GM23338 (cell line): ENCODE measurements around the gene NT5C3B. TPM values are rescaled to one million over a fixed set of nuclear protein-coding genes. Genes with fewer than 3 reads are reported as not detected.

Experiments used
- ATAC-seq: fragments of 200-7000 bp; cut with Tn5 transposase; 3 replicates; pipeline ENCODE4 v1.9.1; 2020
- DNase-seq: peaks from one replicate; pipeline ENCODE4 v3.0.0-alpha.2; 2015; ENCODE audit warnings: low spot score
- H2AFZ ChIP-seq: fragments of 200-600 bp; sonication (generic); 2 replicates; pipeline ENCODE4 v1.8.0; 2016; ENCODE audit warnings: antibody characterized with exemption, mild to moderate bottlenecking, moderate library complexity
- H3F3A ChIP-seq: fragments of 200-600 bp; sonication (generic); replicated peaks from 2 replicates; pipeline ENCODE4 v1.8.0; 2017; ENCODE audit warnings: antibody characterized with exemption, mixed run types, low read depth
- H3K27ac ChIP-seq: fragments of 200-600 bp; sonication (generic); 2 replicates; pipeline ENCODE4 v1.6.1; 2016; ENCODE audit warnings: low read depth
- H3K27me3 ChIP-seq: fragments of 200-600 bp; sonication (generic); 2 replicates; pipeline ENCODE4 v1.8.0; 2016; ENCODE audit warnings: mild to moderate bottlenecking, mixed run types, moderate library complexity; ENCODE audit not compliant: insufficient read depth
- H3K36me3 ChIP-seq: fragments of 200-600 bp; sonication (generic); 2 replicates; pipeline ENCODE4 v1.8.0; 2016; ENCODE audit warnings: mild to moderate bottlenecking; ENCODE audit not compliant: insufficient read depth
- H3K4me1 ChIP-seq: fragments of 200-600 bp; sonication (generic); 2 replicates; pipeline ENCODE4 v1.8.0; 2016; ENCODE audit warnings: mild to moderate bottlenecking, moderate library complexity; ENCODE audit not compliant: insufficient read depth
- H3K4me2 ChIP-seq: fragments of 200-600 bp; sonication (generic); 2 replicates; pipeline ENCODE4 v1.7.1; 2017; ENCODE audit warnings: mixed run types
- H3K4me3 ChIP-seq: fragments of 200-600 bp; sonication (generic); 2 replicates; pipeline ENCODE4 v1.6.1; 2016; ENCODE audit warnings: mixed run types
- H3K79me2 ChIP-seq: fragments of 200-600 bp; sonication (generic); replicated peaks from 2 replicates; pipeline ENCODE4 v1.8.0; 2017; ENCODE audit warnings: mild to moderate bottlenecking; ENCODE audit not compliant: insufficient read depth
- H3K9me2 ChIP-seq: fragments of 200-600 bp; sonication (generic); 2 replicates; pipeline ENCODE4 v1.8.0; 2017; ENCODE audit not compliant: insufficient read depth
- H4K20me1 ChIP-seq: fragments of 200-600 bp; sonication (generic); replicated peaks from 2 replicates; pipeline ENCODE4 v1.8.0; 2017; ENCODE audit warnings: mild to moderate bottlenecking; ENCODE audit not compliant: insufficient read depth
- H3K27ac Mint-ChIP-seq: 2 replicates; pipeline ENCODE4 v1.8.0; 2020; ENCODE audit warnings: inconsistent platforms, mild to moderate bottlenecking, moderate library complexity, mixed read lengths
- H3K27me3 Mint-ChIP-seq: 3 replicates; pipeline ENCODE4 v1.8.0; 2022; ENCODE audit warnings: low read depth, mild to moderate bottlenecking, moderate library complexity, mixed read lengths, inconsistent platforms; ENCODE audit not compliant: insufficient read depth, poor library complexity
- H3K36me3 Mint-ChIP-seq: 3 replicates; pipeline ENCODE4 v1.8.0; 2021; ENCODE audit warnings: low read depth, mild to moderate bottlenecking, inconsistent platforms, moderate library complexity, mixed read lengths
- H3K4me1 Mint-ChIP-seq: 3 replicates; pipeline ENCODE4 v1.8.0; 2020; ENCODE audit warnings: mild to moderate bottlenecking, inconsistent platforms, mixed read lengths
- H3K4me3 Mint-ChIP-seq: 3 replicates; pipeline ENCODE4 v1.8.0; 2021; ENCODE audit warnings: moderate library complexity, mild to moderate bottlenecking, inconsistent platforms, mixed read lengths
- H3K9me3 Mint-ChIP-seq: 3 replicates; pipeline ENCODE4 v1.8.0; 2020; ENCODE audit warnings: moderate library complexity, mild to moderate bottlenecking, inconsistent platforms, mixed read lengths
- CREB1 ChIP-seq: fragments of 250-450 bp; sonication (Bioruptor Pico); IDR thresholded peaks from 2 replicates; pipeline ENCODE4 v1.5.0; 2020; ENCODE audit warnings: low read depth, mild to moderate bottlenecking, moderate library complexity
- EZH2 ChIP-seq: fragments of 200-600 bp; sonication (generic); IDR thresholded peaks from one replicate; pipeline ENCODE4 v1.8.0; 2017; ENCODE audit warnings: antibody characterized with exemption, mild to moderate bottlenecking, low read depth; ENCODE audit not compliant: unreplicated experiment
- EZH2phosphoT487 ChIP-seq: fragments of 200-600 bp; sonication (generic); IDR thresholded peaks from one replicate; pipeline ENCODE4 v1.8.1; 2018; ENCODE audit warnings: antibody characterized with exemption; ENCODE audit not compliant: unreplicated experiment
- JUNB ChIP-seq: IDR thresholded peaks from one replicate; pipeline ENCODE4 v1.6.1; 2016; ENCODE audit warnings: antibody characterized with exemption; ENCODE audit not compliant: unreplicated experiment
- NANOG ChIP-seq: IDR thresholded peaks from 2 replicates; pipeline ENCODE4 v1.6.1; 2016; ENCODE audit warnings: antibody characterized with exemption, borderline replicate concordance
- POLR2AphosphoS5 ChIP-seq: IDR thresholded peaks from 2 replicates; pipeline ENCODE4 v1.6.1; 2016; ENCODE audit warnings: antibody characterized with exemption, low read depth
- STAT1 ChIP-seq: IDR thresholded peaks from one replicate; pipeline ENCODE4 v1.6.1; 2016; ENCODE audit warnings: antibody characterized with exemption; ENCODE audit not compliant: unreplicated experiment
- ZNF114 ChIP-seq: fragments of 250-450 bp; sonication (Bioruptor Pico); IDR thresholded peaks from 2 replicates; pipeline ENCODE4 v1.5.0; 2020; ENCODE audit warnings: mild to moderate bottlenecking, moderate library complexity
- ZNF331 ChIP-seq: fragments of 250-450 bp; sonication (Bioruptor Pico); IDR thresholded peaks from 2 replicates; pipeline ENCODE4 v1.5.0; 2020; ENCODE audit warnings: low read depth, mild to moderate bottlenecking, moderate library complexity
- polyA plus RNA-seq: library from polyadenylated mRNA; unstranded; fragments of >200 nt; fragmentation: Nextera tagmentation; extraction: Ambion mirVana; gene quantifications from 2 replicates; pipeline ENCODE4 v1.2.1, GENCODE V29; 2016
- total RNA-seq: library from RNA; depleted of rRNA; stranded (reverse); fragments of >200 nt; shearing (Covaris generic); gene quantifications from 2 replicates; pipeline ENCODE4 v1.2.3, GENCODE V29; 2014
- TF ChIP-seq, protein P1 (sequence below), 2 experiments: fragments of 200-600 bp in 1 of 2; sonication (generic) in 1 of 2; conservative IDR thresholded peaks; 2 replicates each; pipeline versions ENCODE4 v1.5.1 to v1.6.1; 2016 to 2017; ENCODE audit warnings: antibody characterized with exemption in 2 of 2, low read depth in 2 of 2, mild to moderate bottlenecking in 2 of 2, moderate library complexity in 1 of 2
- TF ChIP-seq, protein P2 (sequence below): IDR thresholded peaks from 2 replicates; pipeline ENCODE4 v1.6.1; 2016; ENCODE audit warnings: antibody characterized with exemption
- TF ChIP-seq, protein P3 (sequence below): IDR thresholded peaks from one replicate; pipeline ENCODE4 v1.6.1; 2018; ENCODE audit warnings: antibody characterized with exemption; ENCODE audit not compliant: unreplicated experiment
- TF ChIP-seq, protein P4 (sequence below): fragments of 250-450 bp; sonication (Bioruptor Pico); IDR thresholded peaks from 2 replicates; pipeline ENCODE4 v1.5.0; 2020; ENCODE audit warnings: mild to moderate bottlenecking, moderate library complexity

NT5C3B gene
- total and polyA plus RNA-seq, 2 experiments from 2014 or later: 58.2 to 78.3 TPM

DNA sequence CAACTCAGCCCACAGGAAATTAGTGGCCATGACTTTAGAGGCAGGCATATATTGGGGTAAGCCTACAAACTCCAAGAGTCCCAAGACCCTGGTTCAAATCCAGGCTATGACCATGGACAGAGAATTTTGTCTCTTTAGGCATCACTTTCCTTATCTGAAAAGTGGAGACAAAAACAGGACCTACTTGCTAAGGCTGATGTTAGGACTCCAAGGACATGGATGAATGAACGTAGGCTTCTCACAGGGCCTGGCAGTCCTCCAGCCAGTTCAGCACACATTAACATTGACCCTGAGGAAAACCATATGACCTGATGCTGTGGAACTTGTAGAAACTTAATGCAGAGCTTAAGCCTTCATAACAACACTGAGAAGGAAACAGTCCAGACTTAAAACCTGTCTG lies 21.8 kb downstream of the NT5C3B start:
- Histone ChIP-seq H3K4me1 (peaks cover 36% of the 10 kb centered on the region), H3F3A (peaks cover 17% of the 10 kb centered on the region), H3K9me2 (no peaks in the 10 kb centered on the region), H3K79me2 (peaks cover 46% of the 10 kb centered on the region), H3K4me2 (peak overlapping the region; percentile 98), H3K27me3 (peaks cover 9% of the 10 kb centered on the region), H3K36me3 (peaks cover 4% of the 10 kb centered on the region; the same call in 1 of the 2 replicates), H3K4me3 (peak overlapping the region; percentile 98), H2AFZ (no peak overlapping the region), H4K20me1 (no peaks in the 10 kb centered on the region), H3K27ac (no peak overlapping the region; the same call in 1 of the 2 replicates)
- Mint-ChIP-seq H3K27me3 (peaks cover 22% of the 10 kb centered on the region), H3K9me3 (peaks cover 9% of the 10 kb centered on the region; the same call in 2 of the 3 replicates), H3K4me1 (peaks cover 27% of the 10 kb centered on the region), H3K4me3 (peak overlapping the region; percentile 93), H3K27ac (no peak overlapping the region), H3K36me3 (peaks cover 40% of the 10 kb centered on the region)
- TF ChIP-seq ZNF331 (CRISPR knock-in tag) (no peak), STAT1 (no peak), ZNF114 (CRISPR knock-in tag) (no peak), CREB1 (CRISPR knock-in tag) (no peak), EZH2 (no peak), POLR2AphosphoS5 (no peak), JUNB (no peak), NANOG (no peak), EZH2phosphoT487 (no peak)
- TF ChIP-seq, protein P1, sequence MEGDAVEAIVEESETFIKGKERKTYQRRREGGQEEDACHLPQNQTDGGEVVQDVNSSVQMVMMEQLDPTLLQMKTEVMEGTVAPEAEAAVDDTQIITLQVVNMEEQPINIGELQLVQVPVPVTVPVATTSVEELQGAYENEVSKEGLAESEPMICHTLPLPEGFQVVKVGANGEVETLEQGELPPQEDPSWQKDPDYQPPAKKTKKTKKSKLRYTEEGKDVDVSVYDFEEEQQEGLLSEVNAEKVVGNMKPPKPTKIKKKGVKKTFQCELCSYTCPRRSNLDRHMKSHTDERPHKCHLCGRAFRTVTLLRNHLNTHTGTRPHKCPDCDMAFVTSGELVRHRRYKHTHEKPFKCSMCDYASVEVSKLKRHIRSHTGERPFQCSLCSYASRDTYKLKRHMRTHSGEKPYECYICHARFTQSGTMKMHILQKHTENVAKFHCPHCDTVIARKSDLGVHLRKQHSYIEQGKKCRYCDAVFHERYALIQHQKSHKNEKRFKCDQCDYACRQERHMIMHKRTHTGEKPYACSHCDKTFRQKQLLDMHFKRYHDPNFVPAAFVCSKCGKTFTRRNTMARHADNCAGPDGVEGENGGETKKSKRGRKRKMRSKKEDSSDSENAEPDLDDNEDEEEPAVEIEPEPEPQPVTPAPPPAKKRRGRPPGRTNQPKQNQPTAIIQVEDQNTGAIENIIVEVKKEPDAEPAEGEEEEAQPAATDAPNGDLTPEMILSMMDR (conservative IDR thresholded peaks at IDR 0.05; ENCODE audit: low read depth in 2 of 2): no peak
- TF ChIP-seq, protein P2, sequence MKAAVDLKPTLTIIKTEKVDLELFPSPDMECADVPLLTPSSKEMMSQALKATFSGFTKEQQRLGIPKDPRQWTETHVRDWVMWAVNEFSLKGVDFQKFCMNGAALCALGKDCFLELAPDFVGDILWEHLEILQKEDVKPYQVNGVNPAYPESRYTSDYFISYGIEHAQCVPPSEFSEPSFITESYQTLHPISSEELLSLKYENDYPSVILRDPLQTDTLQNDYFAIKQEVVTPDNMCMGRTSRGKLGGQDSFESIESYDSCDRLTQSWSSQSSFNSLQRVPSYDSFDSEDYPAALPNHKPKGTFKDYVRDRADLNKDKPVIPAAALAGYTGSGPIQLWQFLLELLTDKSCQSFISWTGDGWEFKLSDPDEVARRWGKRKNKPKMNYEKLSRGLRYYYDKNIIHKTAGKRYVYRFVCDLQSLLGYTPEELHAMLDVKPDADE: no peak
- TF ChIP-seq, protein P3, sequence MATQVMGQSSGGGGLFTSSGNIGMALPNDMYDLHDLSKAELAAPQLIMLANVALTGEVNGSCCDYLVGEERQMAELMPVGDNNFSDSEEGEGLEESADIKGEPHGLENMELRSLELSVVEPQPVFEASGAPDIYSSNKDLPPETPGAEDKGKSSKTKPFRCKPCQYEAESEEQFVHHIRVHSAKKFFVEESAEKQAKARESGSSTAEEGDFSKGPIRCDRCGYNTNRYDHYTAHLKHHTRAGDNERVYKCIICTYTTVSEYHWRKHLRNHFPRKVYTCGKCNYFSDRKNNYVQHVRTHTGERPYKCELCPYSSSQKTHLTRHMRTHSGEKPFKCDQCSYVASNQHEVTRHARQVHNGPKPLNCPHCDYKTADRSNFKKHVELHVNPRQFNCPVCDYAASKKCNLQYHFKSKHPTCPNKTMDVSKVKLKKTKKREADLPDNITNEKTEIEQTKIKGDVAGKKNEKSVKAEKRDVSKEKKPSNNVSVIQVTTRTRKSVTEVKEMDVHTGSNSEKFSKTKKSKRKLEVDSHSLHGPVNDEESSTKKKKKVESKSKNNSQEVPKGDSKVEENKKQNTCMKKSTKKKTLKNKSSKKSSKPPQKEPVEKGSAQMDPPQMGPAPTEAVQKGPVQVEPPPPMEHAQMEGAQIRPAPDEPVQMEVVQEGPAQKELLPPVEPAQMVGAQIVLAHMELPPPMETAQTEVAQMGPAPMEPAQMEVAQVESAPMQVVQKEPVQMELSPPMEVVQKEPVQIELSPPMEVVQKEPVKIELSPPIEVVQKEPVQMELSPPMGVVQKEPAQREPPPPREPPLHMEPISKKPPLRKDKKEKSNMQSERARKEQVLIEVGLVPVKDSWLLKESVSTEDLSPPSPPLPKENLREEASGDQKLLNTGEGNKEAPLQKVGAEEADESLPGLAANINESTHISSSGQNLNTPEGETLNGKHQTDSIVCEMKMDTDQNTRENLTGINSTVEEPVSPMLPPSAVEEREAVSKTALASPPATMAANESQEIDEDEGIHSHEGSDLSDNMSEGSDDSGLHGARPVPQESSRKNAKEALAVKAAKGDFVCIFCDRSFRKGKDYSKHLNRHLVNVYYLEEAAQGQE: no peak
- TF ChIP-seq, protein P4, sequence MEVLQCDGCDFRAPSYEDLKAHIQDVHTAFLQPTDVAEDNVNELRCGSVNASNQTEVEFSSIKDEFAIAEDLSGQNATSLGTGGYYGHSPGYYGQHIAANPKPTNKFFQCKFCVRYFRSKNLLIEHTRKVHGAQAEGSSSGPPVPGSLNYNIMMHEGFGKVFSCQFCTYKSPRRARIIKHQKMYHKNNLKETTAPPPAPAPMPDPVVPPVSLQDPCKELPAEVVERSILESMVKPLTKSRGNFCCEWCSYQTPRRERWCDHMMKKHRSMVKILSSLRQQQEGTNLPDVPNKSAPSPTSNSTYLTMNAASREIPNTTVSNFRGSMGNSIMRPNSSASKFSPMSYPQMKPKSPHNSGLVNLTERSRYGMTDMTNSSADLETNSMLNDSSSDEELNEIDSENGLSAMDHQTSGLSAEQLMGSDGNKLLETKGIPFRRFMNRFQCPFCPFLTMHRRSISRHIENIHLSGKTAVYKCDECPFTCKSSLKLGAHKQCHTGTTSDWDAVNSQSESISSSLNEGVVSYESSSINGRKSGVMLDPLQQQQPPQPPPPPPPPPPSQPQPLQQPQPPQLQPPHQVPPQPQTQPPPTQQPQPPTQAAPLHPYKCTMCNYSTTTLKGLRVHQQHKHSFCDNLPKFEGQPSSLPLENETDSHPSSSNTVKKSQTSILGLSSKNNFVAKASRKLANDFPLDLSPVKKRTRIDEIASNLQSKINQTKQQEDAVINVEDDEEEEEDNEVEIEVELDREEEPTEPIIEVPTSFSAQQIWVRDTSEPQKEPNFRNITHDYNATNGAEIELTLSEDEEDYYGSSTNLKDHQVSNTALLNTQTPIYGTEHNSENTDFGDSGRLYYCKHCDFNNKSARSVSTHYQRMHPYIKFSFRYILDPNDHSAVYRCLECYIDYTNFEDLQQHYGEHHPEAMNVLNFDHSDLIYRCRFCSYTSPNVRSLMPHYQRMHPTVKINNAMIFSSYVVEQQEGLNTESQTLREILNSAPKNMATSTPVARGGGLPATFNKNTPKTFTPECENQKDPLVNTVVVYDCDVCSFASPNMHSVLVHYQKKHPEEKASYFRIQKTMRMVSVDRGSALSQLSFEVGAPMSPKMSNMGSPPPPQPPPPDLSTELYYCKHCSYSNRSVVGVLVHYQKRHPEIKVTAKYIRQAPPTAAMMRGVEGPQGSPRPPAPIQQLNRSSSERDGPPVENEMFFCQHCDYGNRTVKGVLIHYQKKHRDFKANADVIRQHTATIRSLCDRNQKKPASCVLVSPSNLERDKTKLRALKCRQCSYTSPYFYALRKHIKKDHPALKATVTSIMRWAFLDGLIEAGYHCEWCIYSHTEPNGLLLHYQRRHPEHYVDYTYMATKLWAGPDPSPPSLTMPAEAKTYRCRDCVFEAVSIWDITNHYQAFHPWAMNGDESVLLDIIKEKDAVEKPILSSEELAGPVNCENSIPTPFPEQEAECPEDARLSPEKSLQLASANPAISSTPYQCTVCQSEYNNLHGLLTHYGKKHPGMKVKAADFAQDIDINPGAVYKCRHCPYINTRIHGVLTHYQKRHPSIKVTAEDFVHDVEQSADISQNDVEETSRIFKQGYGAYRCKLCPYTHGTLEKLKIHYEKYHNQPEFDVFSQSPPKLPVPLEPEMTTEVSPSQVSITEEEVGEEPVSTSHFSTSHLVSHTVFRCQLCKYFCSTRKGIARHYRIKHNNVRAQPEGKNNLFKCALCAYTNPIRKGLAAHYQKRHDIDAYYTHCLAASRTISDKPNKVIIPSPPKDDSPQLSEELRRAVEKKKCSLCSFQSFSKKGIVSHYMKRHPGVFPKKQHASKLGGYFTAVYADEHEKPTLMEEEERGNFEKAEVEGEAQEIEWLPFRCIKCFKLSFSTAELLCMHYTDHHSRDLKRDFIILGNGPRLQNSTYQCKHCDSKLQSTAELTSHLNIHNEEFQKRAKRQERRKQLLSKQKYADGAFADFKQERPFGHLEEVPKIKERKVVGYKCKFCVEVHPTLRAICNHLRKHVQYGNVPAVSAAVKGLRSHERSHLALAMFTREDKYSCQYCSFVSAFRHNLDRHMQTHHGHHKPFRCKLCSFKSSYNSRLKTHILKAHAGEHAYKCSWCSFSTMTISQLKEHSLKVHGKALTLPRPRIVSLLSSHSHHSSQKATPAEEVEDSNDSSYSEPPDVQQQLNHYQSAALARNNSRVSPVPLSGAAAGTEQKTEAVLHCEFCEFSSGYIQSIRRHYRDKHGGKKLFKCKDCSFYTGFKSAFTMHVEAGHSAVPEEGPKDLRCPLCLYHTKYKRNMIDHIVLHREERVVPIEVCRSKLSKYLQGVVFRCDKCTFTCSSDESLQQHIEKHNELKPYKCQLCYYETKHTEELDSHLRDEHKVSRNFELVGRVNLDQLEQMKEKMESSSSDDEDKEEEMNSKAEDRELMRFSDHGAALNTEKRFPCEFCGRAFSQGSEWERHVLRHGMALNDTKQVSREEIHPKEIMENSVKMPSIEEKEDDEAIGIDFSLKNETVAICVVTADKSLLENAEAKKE (CRISPR knock-in tag): no peak
- ATAC-seq (no peak), DNase-seq (no peak)
